SU-DHL-6 (cell line): Measurements from ENCODE around the gene LRRC8A.
"Not testable (repeated sequence)": the region's sequence is repeated elsewhere in the genome, so short reads cannot be mapped to it uniquely, and the experiment has no call there.

Experiments
- CTCF ChIP-seq: fragments of 200-600 bp; sonication (generic); IDR thresholded peaks from one replicate; pipeline ENCODE4 v1.5.1; 2017; ENCODE audit warnings: antibody characterized with exemption, mild to moderate bottlenecking, low read length, moderate library complexity; ENCODE audit not compliant: insufficient read depth, poor library complexity, severe bottlenecking
- EZH2phosphoT487 ChIP-seq: fragments of 200-600 bp; sonication (generic), shearing (Covaris generic); conservative IDR thresholded peaks from 2 replicates; pipeline ENCODE4 v1.6.1; 2018; ENCODE audit warnings: mild to moderate bottlenecking, antibody characterized with exemption, low read length, moderate library complexity, mixed read lengths

DNA sequence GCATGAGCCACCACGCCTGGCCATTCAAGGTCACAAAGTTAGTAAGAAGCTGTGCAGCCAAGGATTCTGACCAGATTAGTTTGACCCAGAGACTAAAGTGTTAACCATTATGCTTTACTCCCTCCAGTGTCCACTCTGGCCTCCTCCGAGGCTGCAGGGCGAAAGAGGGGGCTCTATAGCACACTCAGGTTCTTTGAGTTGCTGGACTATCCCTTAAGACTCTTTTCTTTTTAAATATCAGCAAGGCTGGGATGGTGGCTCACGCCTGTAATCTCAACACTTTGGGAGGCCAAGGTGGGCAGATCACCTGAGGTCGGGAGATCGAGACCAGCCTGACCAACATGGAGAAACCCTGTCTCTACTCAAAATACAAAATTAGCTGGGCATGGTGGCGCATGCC, 63.0 kb downstream of the LRRC8A start:
- not testable (repeated sequence) for TF ChIP-seq CTCF, EZH2phosphoT487
